T-helper 17 cell (primary cell): ENCODE results near the gene RCE1. TPM values are rescaled to one million over a fixed set of nuclear protein-coding genes. Genes with fewer than 3 reads are reported as not detected.

Experiments
- ATAC-seq: fragments of 150-1000 bp; cut with Tn5 transposase; 2 replicates; pipeline ENCODE4 v1.10.0; 2021; ENCODE audit warnings: mild to moderate bottlenecking, moderate library complexity
- DNase-seq, 3 donors: peaks; one replicate each; pipeline versions ENCODE4 v3.0.0 to v3.0.0-alpha.2; 2020 to 2021
- H3K9me3 ChIP-seq: one replicate; pipeline ENCODE4 v1.7.0; 2013; ENCODE audit warnings: low read length, mild to moderate bottlenecking; ENCODE audit not compliant: control insufficient read depth, poor library complexity, severe bottlenecking
- H3K27ac Mint-ChIP-seq: one replicate; pipeline ENCODE4 v1.8.0; 2022; ENCODE audit warnings: mild to moderate bottlenecking, moderate library complexity, mixed read lengths
- H3K27me3 Mint-ChIP-seq: one replicate; pipeline ENCODE4 v1.8.0; 2022; ENCODE audit warnings: mixed read lengths
- H3K36me3 Mint-ChIP-seq: one replicate; pipeline ENCODE4 v1.8.0; 2022; ENCODE audit warnings: low read depth, mixed read lengths
- H3K4me1 Mint-ChIP-seq: one replicate; pipeline ENCODE4 v1.8.0; 2022; ENCODE audit warnings: mild to moderate bottlenecking, mixed read lengths
- H3K4me3 Mint-ChIP-seq: one replicate; pipeline ENCODE4 v1.8.0; 2022; ENCODE audit warnings: mild to moderate bottlenecking, moderate library complexity, mixed read lengths
- total RNA-seq, 4 donors: library from RNA in 2 of 4; stranded (reverse) in 2 of 4; gene quantifications; one replicate each; pipeline ENCODE4 v1.2.3 and lab custom pipeline; 2022 to 2026

RCE1 gene
- total RNA-seq, 2 donors from 2014 or later, result 36.2 to 41.6 TPM

DNA sequence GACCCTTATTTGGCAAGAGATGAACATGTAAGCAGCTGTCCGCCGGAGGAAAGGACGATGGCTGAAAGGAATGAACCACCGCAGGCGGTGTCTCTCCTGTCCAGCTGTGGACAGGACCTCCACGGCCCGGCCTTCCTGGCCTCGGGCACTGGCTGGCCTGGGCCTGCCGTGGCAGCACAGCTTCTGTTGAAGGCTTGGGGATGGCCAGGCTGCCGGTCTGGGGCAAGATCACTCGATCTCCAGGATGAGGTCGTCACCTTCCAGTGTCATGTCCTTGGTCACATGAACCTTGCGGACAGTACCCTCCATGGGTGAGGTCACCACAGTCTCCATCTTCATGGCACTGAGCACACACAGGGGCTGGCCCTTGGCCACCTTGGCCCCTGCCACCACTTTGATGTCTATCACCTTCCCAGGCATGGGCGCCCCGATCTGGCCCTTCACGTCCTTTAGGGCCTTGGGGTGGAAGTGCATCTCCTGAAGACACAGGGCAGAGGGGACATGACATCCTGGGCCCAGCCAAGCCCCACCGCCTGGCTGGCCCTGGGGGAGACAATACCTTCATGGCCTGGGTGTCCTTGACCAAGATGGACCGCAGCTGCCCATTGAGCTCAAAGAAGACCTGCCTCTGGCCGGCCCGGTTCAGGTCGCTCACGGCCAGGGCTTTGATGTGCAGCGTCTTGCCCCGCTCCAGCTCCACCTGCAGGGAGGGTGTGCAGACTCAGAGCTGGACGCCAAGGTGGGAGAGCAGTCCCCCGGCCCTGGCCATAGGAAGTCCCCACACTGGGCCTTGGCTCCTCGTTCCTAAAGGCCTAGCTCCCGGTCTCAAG, 5.6 kb downstream of the RCE1 start:
- no peak overlapping the region for H3K27ac Mint-ChIP-seq
- no peak overlapping the region for H3K4me3 Mint-ChIP-seq
- no peaks in the 10 kb centered on the region for H3K9me3 ChIP-seq
- ATAC-seq (no peak), DNase-seq (peak in 1 of 3 donors; percentile 5)
- H3K27me3 Mint-ChIP-seq, result no peaks in the 10 kb centered on the region
- H3K36me3 Mint-ChIP-seq, result no peaks in the 10 kb centered on the region
- peaks cover 20% of the 10 kb centered on the region for H3K4me1 Mint-ChIP-seq

DNA sequence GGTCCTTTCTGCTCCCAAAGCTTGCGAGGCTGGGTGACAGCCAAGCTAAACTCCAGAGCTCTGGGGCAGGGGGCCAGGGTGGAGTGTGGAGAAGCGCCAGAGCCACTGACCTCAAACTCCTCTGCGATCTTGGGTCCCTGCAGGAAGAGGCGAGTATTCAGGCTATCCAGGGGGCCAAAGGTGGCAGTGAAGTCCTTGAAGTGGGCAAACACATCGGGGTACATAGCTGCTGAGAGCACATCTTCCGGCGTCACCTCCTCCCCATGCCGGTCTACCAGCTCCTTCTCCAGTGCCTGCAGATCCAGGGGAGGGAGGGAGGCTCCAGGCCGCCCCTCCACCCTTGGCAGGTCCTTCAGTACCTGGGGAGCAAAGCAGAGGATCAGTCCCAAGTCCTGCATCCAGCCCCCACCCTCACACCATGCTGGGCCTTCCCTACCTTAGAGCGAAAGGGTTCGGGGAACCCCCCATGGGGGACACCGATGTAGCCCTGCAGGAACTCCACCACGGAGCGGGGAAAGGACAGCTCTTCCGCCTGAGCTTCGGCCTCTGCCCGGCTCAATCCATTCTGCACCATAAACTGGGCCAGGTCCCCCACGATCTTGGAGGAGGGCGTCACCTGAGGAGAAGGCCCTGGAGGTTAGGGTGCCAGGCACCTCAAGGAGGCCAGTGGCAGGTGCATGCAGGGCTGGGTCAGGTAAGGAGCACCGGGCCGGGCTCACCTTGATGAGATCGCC, 6.4 kb downstream of the RCE1 start:
- ATAC-seq (no peak), DNase-seq (peak in 1 of 3 donors; percentile 5)
- Mint-ChIP-seq H3K27ac (peak overlapping the region; percentile 57), H3K4me1 (peaks cover 16% of the 10 kb centered on the region), H3K36me3 (no peaks in the 10 kb centered on the region), H3K27me3 (no peaks in the 10 kb centered on the region), H3K4me3 (no peak overlapping the region)
- H3K9me3 ChIP-seq, result no peaks in the 10 kb centered on the region

DNA sequence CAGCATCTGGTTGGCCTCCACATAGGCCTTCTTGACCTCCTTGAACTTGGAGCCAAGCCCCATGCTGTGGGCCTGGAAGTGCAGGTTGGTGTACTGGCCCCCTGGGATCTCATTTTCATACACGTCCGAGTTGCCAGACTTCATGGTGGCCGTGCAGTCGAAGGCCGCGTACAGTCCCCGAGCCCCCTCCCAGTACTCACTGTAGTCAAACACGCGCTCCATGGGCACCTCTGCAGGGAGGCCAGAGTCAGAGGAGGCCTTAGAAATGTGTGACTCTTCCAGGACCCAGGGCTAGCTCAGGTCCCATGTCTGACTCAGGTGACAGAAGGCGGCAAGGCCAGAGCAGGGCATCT, 7.0 kb downstream of the RCE1 start:
- no peaks in the 10 kb centered on the region for H3K36me3 Mint-ChIP-seq
- no peaks in the 10 kb centered on the region for H3K9me3 ChIP-seq
- H3K4me1 Mint-ChIP-seq, result peaks cover 11% of the 10 kb centered on the region
- DNase-seq (no peak), ATAC-seq (no peak)
- peak overlapping the region; percentile 57 for H3K27ac Mint-ChIP-seq
- H3K4me3 Mint-ChIP-seq, result no peak overlapping the region
- H3K27me3 Mint-ChIP-seq, result no peaks in the 10 kb centered on the region

DNA sequence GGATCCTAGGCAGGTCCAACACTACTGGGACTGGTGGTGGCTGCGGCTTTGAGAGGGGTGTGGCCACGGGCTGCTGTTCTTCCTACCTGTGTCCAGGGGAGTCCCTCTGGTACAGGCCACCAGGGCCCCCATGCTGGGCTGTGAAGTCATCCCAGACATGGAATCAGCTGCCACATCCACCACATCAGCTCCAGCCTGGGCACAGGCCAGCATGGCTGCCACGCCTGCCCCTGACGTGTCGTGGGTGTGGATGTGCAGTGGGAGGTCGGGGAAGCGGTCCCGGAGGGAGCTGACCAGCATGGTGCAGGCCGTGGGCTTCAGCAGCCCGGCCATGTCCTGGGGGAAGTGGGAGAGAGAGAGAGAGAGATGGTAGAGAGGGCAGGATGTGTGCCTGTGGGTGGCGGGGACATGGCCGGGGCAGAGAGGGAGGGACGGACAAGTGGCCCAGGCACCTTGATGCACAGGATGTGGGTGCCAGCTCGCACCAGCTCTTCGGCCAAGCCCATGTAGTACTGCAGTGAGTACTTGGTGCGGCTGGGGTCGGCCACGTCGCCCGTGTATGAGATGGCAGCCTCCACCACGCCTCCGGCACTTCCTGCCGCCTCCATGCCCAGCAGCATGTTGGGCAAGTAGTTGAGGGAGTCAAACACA, 7.5 kb downstream of the RCE1 start:
- no peaks in the 10 kb centered on the region for H3K9me3 ChIP-seq
- no peaks in the 10 kb centered on the region for H3K36me3 Mint-ChIP-seq
- peaks cover 9% of the 10 kb centered on the region for H3K4me1 Mint-ChIP-seq
- H3K27ac Mint-ChIP-seq, result peak overlapping the region; percentile 57
- H3K4me3 Mint-ChIP-seq, result peak overlapping the region; percentile 60
- no peak for DNase-seq
- no peaks in the 10 kb centered on the region for H3K27me3 Mint-ChIP-seq
- ATAC-seq, result no peak

DNA sequence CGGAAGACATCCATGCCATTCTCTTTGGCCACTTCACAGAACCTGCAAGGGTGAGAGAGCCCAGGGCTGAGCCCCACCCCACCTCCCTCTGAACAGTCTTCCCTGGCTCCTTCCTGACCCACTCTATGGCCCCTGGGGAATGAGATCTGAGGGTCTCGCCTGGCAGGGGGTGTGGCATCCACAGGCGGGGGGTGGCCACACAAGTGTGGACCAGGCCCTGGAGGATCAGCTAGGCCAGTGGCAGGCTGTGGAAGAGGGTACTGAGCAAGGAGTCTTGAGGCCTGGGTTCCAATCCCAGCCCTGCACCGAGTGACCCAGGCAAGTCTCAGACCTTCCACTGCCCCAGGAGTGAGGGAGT, 8.0 kb downstream of the RCE1 start:
- H3K27me3 Mint-ChIP-seq, result no peaks in the 10 kb centered on the region
- no peaks in the 10 kb centered on the region for H3K36me3 Mint-ChIP-seq
- ATAC-seq, result no peak
- H3K4me3 Mint-ChIP-seq, result no peak overlapping the region
- no peaks in the 10 kb centered on the region for H3K9me3 ChIP-seq
- DNase-seq, result no peak
- H3K27ac Mint-ChIP-seq, result peak overlapping the region; percentile 45
- peaks cover 7% of the 10 kb centered on the region for H3K4me1 Mint-ChIP-seq

DNA sequence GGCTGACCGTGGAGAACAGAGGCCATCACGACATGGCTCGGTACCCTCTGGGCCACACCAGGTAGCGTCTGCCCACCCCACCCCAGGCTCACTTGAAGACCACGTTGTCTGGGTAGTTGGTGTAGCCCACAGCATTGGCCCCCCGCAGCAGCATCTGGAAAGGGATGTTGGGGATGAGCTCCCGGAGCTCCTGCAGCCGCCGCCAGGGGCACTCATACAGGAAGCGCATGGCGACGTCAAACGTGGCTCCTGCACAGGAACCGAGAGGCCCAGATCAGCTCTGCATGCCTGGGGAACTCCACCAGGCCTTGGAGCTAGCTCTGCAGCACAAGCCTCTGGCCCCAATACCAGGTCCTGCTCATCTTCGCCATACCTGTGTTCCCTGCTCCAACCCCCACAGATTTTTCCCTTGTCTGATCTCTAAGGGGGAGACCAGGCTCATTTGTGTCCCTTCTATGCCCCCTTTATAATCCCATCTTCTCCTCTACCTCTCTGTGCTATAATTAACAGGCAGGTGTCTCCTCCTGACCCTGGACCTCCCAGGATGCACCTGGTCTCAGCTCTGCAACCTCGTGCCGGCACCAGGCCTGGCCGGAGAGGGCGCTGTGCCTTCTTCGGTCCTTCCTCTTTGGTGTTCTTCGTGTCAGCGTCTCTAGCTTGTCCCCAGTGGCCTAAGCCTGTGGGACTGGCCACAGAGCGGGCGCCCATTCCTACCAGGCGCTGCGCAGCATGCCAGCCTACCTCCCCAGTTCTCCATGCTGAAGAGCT, 8.6 kb downstream of the RCE1 start:
- Mint-ChIP-seq H3K27ac (peak overlapping the region; percentile 45), H3K4me3 (peak overlapping the region; percentile 73), H3K4me1 (peaks cover 7% of the 10 kb centered on the region), H3K36me3 (no peaks in the 10 kb centered on the region), H3K27me3 (no peaks in the 10 kb centered on the region)
- peak; percentile 29 for ATAC-seq
- H3K9me3 ChIP-seq, result no peaks in the 10 kb centered on the region
- DNase-seq, result no peak

DNA sequence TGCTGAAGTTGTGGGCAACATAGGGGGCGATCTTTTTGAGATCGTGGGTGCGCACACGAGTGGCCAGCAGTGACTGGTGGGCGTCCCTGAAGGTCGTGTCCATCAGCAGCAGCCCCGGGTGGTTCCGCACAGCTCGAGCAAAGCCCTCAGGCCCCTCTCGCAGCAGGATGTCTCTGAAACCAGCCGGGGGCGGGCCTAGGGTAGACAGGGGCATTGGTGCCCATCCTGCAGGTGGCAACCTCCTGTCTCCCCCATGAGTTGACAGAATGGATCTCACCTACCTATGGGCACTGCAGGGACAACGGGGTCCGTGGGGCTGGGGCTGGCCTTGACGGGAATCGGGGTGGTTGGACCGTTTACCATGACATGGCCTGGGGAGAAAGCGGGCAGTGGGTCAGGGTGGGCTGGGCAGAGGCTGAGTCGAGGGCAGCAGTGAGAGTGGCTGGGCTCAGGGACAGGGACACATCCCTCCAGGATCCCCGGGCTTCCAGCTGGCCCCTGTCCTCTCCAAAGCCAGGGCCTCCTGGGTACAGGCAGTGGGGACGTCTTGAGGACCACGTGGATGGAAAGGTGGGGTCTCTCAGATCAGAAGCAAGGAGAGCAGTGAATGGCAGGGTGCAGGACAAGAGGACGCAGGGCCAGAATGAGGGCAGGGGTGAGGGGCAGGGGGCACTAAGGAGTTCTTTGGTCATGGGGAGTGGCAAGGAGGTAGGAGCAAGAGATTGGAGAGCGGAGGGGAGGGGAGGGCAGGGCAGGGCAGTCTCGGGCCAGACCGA, 9.4 kb downstream of the RCE1 start:
- H3K27ac Mint-ChIP-seq, result no peak overlapping the region
- H3K27me3 Mint-ChIP-seq, result no peaks in the 10 kb centered on the region
- peaks cover 9% of the 10 kb centered on the region for H3K4me1 Mint-ChIP-seq
- H3K4me3 Mint-ChIP-seq, result no peak overlapping the region
- H3K9me3 ChIP-seq, result no peaks in the 10 kb centered on the region
- H3K36me3 Mint-ChIP-seq, result no peaks in the 10 kb centered on the region
- ATAC-seq (no peak), DNase-seq (no peak)

DNA sequence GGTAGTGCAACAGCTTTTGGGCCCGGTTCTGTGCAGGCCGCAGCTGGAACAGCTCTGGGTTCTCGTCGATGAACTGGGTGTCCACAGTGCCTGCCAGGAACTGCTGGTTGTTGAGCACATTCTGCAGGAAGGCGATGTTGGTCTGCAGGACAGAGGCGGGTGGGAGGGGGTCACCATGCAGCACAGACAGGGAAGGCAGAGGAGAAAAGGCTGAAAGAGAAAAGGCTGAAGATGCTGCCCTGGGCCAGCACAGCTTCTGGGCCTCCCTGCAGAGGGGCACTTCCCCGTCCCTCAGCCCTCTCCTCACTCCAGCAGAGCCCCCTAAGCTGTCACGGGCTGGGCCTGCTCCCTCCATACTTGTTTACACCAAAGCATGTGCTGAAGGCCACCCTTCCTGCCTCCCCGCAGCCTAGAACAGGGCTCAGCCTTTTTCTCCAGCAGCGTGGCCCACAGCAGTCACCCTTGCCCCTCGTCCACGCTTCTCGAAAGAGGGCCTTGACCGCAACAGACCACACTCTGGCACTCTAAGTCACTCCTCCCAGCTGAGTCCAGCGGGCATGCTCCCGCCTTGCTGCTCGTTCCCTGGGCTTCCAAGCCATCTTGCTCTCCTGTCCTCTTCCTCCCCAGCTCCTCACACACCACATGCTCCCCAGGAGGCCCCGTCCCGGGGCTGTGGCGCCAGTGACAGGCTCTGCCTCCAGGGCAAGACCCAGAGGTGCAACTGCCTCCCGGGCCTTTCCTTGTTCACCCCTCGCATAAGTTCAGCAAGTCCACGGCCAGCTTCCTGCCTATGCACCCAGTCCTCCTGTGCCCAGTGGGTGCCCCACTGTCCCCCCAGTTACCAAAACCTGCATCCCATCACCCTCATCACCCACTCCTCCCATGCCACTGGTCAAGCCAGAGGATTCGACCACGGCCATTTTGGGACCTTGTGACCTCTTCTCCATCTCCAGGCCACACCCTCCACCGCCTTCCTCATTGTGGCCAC, 10.3 kb downstream of the RCE1 start:
- no peaks in the 10 kb centered on the region for H3K9me3 ChIP-seq
- no peak overlapping the region for H3K4me3 Mint-ChIP-seq
- no peaks in the 10 kb centered on the region for H3K27me3 Mint-ChIP-seq
- H3K27ac Mint-ChIP-seq, result peak overlapping the region; percentile 73
- ATAC-seq (no peak), DNase-seq (no peak)
- H3K36me3 Mint-ChIP-seq, result no peaks in the 10 kb centered on the region
- H3K4me1 Mint-ChIP-seq, result peaks cover 9% of the 10 kb centered on the region

DNA sequence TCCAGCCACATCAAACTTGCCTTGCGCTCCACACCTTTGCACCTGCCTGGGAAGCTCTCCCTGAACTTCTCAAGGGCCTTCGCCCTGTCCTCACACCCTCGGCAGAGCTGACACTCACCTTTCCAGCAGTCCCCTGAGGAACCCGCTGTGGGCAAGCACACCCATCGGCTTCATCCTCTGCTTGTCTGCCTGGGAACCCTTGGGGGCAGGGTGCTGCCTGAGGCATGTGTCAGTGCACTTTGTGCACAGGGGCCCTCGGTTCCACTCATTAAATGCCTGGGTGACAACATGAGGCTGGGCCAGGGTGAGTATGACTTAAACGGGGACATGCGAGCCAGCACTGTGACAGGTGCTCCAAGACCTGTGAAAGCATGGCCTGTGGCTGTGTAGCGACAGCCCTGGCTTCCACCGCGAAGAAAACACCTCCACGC, 11.0 kb downstream of the RCE1 start:
- ATAC-seq (no peak), DNase-seq (no peak)
- Mint-ChIP-seq H3K27me3 (no peaks in the 10 kb centered on the region), H3K4me1 (peaks cover 9% of the 10 kb centered on the region), H3K36me3 (no peaks in the 10 kb centered on the region), H3K4me3 (no peak overlapping the region), H3K27ac (peak overlapping the region; percentile 73)
- H3K9me3 ChIP-seq, result no peaks in the 10 kb centered on the region

DNA sequence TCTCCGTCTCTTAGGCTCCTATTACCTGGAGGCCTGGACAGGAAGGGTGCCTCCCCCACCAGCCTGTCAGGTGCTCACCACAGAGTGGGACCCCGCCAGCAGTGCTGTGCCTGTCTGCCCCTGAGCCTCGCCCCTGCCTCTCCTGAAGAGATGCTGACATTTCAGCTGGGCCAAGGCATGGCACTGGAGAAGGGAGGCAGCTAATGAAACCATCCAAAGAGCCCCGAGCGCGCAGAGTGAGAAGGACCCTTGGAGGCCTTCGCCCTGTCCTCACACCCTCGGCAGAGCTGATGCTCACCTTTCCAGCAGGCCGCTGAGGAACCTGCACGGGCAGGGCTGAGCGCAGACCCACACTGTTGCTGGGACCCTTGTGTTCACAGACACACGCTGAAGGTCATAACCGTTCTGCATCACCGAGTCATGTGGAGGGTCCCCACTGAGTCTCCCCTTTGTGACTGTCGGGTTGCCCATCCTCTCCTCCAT, 11.5 kb downstream of the RCE1 start:
- no peak for DNase-seq
- peaks cover 9% of the 10 kb centered on the region for H3K4me1 Mint-ChIP-seq
- peak overlapping the region; percentile 92 for H3K4me3 Mint-ChIP-seq
- H3K27me3 Mint-ChIP-seq, result no peaks in the 10 kb centered on the region
- H3K36me3 Mint-ChIP-seq, result no peaks in the 10 kb centered on the region
- ATAC-seq, result no peak
- no peaks in the 10 kb centered on the region for H3K9me3 ChIP-seq
- no peak overlapping the region for H3K27ac Mint-ChIP-seq

DNA sequence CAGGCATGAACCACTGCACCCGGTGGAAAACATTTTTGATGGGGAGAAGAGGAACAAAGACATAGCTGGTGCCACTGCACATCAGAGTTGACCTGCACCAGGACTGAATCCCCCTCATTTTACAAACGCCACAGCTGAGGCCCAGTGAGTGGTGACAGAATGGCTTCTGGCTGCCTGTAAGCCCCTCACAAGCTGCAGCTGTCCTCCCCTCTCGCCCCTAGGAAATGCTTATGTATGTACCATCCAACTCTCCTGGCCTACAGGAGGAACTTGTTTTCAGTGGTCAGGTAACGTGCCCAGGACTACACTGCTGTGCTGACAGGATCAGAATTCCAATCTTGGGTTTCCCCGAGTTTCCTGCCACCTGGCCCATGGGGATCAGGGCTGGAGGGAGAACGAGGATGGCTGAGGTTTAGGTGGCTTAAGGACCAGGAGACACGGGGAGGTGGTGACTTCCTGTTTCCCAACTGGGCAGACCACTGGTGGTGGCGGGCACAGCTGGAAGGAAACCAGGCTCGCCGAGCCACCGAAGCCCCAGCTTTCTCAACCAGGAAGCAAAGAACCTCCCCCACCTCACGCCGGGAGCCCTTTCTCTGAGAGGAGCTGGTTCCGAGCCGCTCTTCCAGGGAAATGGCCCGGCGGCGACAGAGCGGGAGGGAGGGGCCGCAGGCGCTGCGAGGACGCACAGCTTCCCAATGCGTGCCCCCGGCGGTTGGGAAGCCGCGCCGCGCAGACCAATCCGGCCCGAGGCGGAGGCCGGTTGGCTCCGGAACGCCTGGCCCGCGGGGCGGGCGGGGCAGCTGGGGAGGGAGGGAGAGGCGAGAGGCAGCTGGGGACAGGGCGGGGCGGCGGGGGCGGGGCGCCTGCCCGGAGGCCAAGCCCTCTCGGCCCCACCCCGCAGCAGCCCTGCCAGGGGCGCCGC, 12.6 kb downstream of the RCE1 start:
- Mint-ChIP-seq H3K27ac (peak overlapping the region; percentile 49), H3K4me1 (peaks cover 6% of the 10 kb centered on the region), H3K4me3 (peak overlapping the region; percentile 92), H3K36me3 (no peaks in the 10 kb centered on the region), H3K27me3 (no peaks in the 10 kb centered on the region)
- DNase-seq (peak; percentile 53 to 80 (median 80)), ATAC-seq (peak; percentile 80)
- no peaks in the 10 kb centered on the region for H3K9me3 ChIP-seq
